DOHH2 (cell line): Measurements from ENCODE around the gene SETD9.

Experiments
- CTCF ChIP-seq: fragments of 200-600 bp; sonication (generic); IDR thresholded peaks from one replicate; pipeline ENCODE4 v1.5.1; 2014; ENCODE audit warnings: antibody characterized with exemption, mild to moderate bottlenecking, low read depth, low read length; ENCODE audit not compliant: poor library complexity, severe bottlenecking
- EZH2phosphoT487 ChIP-seq: fragments of 200-600 bp; sonication (generic); IDR thresholded peaks from 2 replicates; pipeline ENCODE4 v1.6.1; 2017; ENCODE audit warnings: borderline replicate concordance, mild to moderate bottlenecking, antibody characterized with exemption, low read length, moderate library complexity, mixed read lengths

- TF ChIP-seq CTCF (no peak), EZH2phosphoT487 (no peak)
These were observed 47.4 kb upstream of the SETD9 start for GRCh38 chr5:56861893-56862485.
